Activated naive CD4-positive, alpha-beta T cell treated with anti-CD3 and anti-CD28 coated beads, Interleukin-2, amount 50 U/mL, for 16 hours (primary cell): ENCODE measurements around the gene TUBB8.
"Not testable (repeated sequence)": the region's sequence is repeated elsewhere in the genome, so short reads cannot be mapped to it uniquely, and the experiment has no call there.

ENCODE experiments used
- DNase-seq: peaks from one replicate; pipeline ENCODE4 v3.0.0-alpha.2; 2020

Gene TUBB8

DNA sequence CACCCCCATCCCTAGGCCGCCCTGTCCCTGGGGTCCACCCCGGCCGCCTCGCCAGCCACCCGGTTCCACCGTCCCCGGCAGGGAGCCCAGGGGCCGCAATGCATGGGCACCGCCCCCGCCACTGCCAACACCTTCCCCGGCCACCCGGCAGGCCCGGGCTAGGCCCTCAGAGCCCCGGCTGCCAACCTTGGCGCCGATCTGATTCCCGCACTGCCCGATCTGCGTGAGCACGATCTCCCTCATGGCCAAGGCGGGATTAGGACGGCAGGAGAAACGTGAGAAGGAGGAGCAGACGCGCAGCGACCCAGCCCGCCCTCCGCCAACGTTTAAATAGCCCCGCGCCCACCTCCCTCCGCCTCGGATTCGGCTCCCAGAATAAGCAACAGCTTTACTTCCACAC, at the start of gene TUBB8:
Gene TUBB8 (minus strand): TSS at position 301 of the 400 bp plus-strand sequence. CDS start 58 bp downstream, at position 243.
- no peak for DNase-seq

DNA sequence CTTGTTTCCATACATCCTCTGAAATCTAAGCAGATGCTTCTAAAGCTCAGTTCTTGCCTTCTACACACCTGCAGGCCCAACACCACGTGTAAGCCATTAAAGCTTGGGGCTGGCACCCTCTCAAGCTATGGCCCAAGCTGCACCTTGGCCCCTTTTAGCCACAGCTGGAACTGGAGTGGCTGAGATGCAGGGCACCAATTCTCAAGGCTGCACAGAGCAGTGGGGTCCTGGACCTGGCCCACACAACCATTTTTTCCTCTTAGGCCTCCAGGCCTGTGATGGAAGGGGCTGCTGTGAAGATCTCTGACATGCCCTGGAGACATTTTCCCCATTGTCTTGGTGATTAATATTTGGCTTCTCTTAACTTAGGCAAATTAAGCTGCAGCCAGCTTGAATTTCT, 47.4 kb upstream of the TUBB8 start:
- no peak for DNase-seq

DNA sequence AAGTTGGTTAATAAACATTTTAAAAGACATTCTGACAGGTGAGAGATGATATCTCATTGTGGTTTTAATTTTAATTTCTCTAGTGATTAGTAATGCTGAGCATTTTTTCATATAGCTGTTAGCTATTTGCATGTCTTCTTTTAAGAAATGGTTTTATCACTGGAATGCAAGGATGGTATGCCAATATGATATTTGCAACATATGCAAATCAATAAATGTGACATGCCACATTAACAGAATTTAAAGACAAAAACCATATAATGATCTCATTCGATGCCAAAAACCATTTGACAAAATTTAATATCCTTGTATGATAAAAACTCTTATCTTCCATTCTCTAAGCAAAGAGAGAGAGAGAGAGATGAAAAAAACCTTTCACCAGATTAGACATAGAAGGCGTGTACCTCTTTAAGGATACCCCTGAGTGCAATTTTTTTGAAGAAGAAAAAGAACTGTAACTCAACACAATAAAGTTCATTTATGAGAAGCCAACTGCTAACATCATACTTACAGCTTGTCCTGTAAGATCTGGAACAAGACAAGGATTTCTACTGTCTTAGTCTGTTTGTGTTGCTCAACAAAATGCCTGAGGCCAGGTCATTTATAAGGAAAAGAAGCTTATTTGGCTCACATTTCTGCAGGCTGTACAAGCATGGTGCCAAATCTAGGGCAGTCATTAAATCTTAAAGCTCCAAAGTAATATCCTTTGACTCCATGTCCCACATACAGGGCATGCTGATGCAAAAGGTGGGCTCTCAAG, 46.4 kb upstream of the TUBB8 start:
- no peak for DNase-seq

DNA sequence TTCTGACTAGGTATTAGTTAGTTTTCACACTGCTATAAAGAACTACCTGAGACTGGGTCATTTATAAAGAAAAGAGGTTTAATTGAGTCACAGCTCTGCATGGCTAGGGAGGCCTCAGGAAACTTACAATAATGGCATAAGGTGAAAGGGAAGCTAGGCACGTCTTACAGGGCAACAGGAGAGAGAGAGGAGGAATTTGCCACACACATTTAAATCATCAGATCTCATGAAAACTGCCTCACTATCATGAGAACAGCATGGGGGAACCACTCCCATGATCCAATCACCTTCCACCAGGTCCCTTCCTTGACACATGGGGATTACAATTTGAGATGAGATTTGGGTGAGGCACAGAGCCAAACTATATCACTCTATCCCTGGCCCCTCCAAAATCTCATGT, 45.5 kb upstream of the TUBB8 start:
- no peak for DNase-seq

- no peak for DNase-seq
Observed at GRCh38 chr10:92846-93245, 43.8 kb upstream of the TUBB8 start.

DNA sequence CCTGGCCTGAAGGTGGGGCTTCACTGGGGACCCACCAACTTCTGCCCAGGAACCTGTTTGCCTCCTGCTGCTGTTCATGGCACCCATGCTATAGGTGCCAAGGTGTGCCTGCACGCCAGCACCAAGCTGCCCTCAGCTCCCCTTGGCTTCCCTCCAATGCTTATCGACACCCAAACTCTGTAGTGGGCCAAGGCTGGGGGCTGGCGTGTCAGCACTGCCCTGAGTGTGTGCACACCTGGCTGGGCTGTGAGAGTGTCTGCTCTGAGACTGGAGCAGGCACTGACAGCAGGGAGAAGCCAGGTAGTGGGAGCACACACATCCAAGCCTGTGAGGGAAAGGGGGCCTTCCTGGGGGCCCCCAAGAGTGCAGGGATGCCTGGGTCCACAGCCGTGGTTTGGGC, 43.1 kb upstream of the TUBB8 start:
- DNase-seq = no peak

GRCh38 chr10:91313-91712, 42.2 kb upstream of the TUBB8 start:
- DNase-seq = no peak

DNA sequence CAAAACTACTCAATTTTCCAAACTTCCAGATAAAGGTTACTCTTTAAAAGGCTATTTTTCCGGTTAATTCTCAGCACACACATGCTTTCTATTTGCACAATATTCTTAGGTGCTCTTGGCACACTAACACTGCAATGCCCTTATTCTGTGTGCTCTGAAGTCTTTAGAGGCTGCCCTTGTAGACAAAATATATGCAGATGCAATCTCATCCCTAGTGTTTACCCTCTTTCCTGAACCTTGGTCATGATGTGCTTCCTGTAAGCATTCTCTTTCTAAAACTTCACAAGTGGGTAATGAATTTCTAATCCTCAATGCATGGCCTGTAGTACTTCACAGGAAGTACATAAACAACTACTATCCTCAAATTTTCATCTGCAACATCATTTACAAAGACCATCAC, 41.1 kb upstream of the TUBB8 start:
- DNase-seq = no peak

- no peak for DNase-seq
Observed at GRCh38 chr10:89248-89647, 40.2 kb upstream of the TUBB8 start.

DNA sequence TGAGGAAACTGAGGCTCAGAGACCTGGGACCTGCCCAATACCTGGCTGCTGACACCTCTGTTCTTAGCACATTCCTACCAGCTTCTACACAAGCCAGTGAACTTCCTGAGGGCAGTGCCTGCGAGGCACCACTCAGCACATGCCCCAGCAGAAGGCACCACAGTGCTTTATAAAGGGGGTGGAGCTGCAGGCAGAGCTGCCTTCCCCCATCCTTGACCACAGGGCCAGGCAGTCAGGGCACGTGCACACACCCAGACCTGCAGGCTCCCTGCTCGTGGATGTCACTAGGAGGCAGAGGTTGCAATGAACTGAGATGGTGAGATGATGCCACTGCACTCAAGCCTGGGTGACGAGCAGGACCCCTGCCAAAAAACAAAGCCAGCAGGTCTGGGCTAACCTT, 39.2 kb upstream of the TUBB8 start:
- DNase-seq = no peak

DNA sequence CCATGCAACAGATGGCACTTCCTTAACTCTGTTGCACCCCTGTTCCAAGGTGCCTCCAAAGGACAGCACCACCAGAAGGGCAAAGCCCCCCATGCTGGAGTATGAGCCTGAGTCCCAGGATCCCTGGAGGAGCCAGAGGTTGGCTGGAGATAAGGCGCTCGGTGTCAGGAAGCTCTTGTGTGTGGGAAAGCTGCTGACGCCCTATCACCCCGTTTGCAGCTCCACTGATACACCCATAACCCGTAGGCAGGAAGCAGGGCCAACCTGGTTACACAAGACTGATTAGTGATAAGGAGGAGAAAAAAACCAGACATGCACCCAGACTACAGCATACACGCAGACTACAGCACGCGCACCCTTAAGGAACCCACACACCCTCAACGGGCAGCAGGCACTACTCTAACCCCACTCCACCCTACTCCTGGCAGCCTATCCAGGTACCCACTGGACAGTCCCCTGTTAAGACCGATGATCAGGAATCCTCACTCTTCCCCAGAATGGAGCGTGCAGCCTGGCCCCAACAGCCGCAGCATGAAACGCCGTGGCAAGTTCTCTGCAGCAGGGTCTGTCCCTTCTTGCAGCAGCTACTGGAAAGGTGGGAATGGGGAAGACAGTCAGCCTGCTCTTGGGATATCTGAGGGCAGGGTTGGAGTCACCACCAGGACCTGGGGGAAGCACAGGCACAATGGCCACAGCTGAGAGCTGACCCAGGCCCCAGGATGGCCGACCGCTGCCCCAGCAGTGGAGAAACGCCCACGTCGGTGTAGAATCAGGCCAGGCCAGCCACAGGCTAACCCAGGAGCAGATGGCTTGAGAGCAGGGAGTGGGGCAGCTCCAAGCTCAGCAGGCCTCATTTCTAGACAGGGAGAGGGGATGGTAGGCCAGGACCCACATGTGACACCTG, 38.3 kb upstream of the TUBB8 start:
- DNase-seq = no peak

- DNase-seq = no peak
Observed at GRCh38 chr10:86031-86430, 36.9 kb upstream of the TUBB8 start.

DNA sequence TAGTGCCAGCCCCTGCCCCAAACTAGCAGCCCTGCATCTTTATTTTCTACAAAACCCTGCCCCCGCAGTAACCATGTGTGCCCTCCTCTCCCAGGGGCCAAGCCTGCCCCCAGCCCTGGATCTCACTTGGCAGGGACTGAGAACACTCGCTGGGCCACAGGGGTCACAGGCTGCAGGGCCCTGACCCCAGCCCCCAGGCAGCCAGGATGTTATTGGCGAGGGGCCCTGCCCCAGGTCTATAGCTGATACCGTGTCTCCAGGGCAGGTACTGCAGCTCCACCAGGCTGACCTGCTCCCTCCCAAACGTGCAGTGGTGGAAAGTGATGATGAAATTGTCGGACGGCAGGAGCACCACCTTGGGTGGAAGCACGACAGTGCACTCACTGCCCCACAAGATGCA, 35.9 kb upstream of the TUBB8 start:
- no peak for DNase-seq

DNA sequence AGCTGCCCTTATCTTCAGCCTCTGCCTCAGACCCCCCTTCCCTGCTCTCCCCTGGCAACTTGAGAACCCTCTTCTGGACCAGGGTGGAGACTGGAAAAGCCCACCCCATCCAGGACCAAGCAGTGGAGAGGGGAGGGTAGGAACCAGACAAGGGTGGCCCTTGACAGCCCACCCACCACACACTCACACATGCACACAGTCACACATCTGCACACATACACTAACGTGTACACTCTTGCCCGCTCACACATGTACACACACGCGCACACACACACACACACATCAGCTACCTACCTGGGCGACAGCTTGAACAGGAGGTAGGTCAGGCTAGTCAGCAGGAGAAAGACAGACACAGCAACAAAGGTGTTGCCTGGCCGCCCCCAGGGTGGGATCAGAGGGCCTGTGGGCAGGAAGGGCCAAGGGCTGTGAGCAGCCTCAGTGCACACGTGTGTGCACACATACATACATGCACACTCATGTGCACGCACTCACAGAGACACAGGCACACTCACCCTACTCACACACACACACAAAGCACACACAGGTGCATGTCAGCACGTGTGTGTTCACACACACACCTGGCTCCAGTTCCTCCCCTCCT, 34.9 kb upstream of the TUBB8 start:
- DNase-seq = no peak

DNA sequence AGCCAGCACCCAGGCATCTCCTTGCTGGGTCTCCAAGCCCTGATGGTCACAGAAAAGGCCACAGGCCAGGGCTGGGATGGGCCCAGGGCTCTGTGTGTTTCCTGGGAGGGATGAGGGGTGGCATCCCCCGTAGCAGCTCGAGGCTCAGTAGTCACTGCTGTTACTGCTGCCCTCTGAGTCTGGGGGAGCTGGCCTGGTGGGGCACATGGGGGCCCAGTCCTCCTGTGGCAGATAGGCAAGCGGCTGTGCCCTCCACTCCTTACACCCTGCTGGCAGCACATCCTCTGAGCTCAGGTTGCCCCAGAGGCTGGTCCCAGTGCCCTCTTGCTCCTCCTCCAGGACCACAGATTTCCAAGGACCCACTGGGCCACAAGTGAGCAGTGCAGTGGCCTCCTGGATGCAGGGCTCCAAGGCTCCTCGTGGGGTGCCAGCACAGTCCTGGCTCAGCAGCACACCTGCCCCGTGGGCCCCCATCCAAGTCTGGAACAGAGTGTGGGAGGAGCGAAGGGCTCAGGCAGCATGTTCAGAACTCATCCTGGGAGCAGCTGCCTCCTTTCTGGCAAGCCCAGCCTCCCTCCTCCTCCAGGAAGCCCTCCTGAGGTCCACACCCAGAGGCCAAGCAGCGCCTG, 31.5 kb upstream of the TUBB8 start:
- DNase-seq = no peak

DNA sequence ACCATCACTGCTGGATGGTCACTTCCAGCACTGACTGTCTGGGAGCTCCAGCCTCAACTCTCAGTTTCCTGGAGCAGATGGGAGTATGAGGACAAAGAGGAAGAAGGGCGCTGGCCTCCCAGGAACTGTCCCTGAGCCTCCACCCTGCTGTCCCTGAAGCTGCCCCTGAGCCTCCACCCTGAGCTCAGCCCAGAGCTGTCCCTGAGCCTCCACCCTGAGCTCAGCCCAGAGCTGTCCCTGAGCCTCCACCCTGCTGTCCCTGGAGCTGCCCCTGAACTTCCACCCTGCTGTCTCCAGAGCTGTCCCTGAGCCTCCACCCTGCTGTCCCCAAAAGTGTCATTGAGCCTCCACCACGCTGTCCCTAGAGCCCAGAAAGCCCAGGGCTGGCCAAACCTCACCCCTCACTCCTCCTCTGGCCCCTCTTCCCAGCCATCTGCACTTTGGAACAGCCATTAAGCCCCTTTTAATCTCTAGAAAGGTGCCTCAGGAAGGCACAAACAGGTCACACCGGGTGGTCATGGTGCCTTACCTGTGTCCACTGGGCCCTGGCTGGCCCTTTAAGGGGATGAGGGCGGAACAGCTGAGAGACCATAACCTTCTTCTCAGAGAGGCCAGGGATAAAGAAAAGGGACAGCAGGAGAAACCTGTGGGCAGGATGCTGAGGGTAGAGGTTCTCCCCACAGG, 30.6 kb upstream of the TUBB8 start:
- DNase-seq = no peak

- no peak for DNase-seq
Observed at GRCh38 chr10:78556-78955, 29.5 kb upstream of the TUBB8 start.

DNA sequence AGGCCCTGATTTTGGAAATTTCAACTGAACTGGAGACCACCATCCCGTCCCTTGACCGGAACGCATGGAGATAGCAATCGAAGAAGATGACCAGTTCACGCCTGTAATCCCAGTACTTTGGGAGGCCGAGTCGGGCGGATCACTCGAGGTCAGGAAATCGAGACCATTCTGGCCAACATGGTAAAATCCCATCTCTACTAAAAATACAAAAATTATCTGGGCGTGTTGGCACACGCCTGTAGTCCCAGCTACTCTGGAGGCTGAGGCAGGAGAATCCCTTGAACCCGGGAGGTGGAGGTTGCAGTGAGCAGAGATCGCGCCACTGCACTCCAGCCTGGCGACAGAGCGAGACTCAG, 25.1 kb upstream of the TUBB8 start:
- not testable (repeated sequence) for DNase-seq

GRCh38 chr10:73543-74265, 24.6 kb upstream of the TUBB8 start:
- peak; percentile 53 for DNase-seq

- DNase-seq = not testable (repeated sequence)
Observed at GRCh38 chr10:68156-68555, 19.1 kb upstream of the TUBB8 start.

DNA sequence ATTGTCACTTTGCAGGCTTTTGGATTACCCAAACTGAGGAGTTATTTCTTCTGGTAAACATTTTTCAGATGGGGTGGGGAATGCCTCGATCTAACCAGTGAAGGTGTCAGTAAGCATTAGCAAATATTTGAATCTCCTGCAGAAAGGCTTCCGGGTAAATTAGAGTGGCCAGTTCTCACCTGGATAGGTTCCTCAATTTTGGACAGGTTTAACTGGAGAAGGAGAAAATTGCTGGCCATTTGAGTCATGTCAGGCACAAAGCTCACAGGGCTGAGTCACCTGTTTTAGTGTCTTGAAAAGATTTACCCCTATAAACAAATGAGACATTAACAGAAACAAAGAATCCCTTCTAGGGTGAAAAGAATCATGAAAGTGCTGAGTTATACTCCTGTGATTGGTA, 830 bp upstream of the TUBB8 start:
- not testable (repeated sequence) for DNase-seq

DNA sequence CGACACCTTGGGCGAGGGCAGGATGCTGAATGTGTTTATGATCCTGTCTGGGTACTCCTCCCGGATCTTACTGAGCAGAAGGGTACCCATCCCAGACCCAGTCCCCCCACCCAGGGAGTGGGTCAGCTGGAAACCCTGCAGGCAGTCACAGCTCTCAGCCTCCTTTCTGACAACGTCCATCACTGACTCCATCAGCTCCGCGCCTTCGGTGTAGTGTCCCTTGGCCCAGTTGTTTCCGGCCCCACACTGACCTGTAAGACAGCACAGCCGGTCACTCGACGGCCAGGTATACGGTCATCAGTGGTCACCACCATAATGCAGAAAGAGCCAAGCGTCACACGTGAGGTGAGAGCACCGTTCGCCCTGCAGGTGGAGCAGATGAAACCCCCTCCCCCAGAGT, 1.2 kb downstream of the TUBB8 start:
- DNase-seq = not testable (repeated sequence)
